ENCODE measurements around the gene BICRA. TPM values are rescaled to one million over a fixed set of nuclear protein-coding genes. Genes with fewer than 3 reads are reported as not detected.

Gene BICRA
- polyA plus RNA-seq, 1 of the 3 experiments (the other 2 are of a cell fraction): 1.4 TPM

GRCh38 chr19:47679251-47679900 lies 70.4 kb downstream of the BICRA start:
- no peak overlapping the region for H3K27ac ChIP-seq (ENCODE audit: low read depth in 2 of 2, low read length in 1 of 2)
- no peak overlapping the region for H2AFZ ChIP-seq (ENCODE audit: low read depth)
- H3K4me3 ChIP-seq (ENCODE audit: low read depth in 2 of 2, low read length in 1 of 2): no peak overlapping the region
- CTCF ChIA-PET: interaction anchor here (1.8 to 3.2 kb wide), 2 partner anchors 18 to 164 kb away, joined by 8 to 15 read pairs; partner anchors contain the start of gene NAPA
- TF ChIP-seq TEAD4 (IDR thresholded peaks at IDR 0.05; ENCODE audit: borderline replicate concordance, insufficient read depth) (no peak), FOXM1 (IDR thresholded peaks at IDR 0.05; ENCODE audit: low read depth) (no peak), ELF1 (IDR thresholded peaks at IDR 0.05) (no peak), EZH2phosphoT487 (IDR thresholded peaks at IDR 0.05; ENCODE audit: borderline replicate concordance, low read depth) (no peak), EP300 (IDR thresholded peaks at IDR 0.05; ENCODE audit: borderline replicate concordance in 1 of 2, low read depth in 1 of 2, low read length in 1 of 2) (no peak), SMC3 (IDR thresholded peaks at IDR 0.05; ENCODE audit: low read depth, low read length) (no peak), ZBTB33 (IDR thresholded peaks at IDR 0.05; ENCODE audit: borderline replicate concordance, low read depth) (no peak), REST (IDR thresholded peaks at IDR 0.05; ENCODE audit: low read depth, low read length) (no peak), NRF1 (IDR thresholded peaks at IDR 0.05; ENCODE audit: low read depth, low read length) (no peak), TCF12 (IDR thresholded peaks at IDR 0.05) (no peak), YY1 (IDR thresholded peaks at IDR 0.05; ENCODE audit: low read depth) (no peak), MXI1 (IDR thresholded peaks at IDR 0.05; ENCODE audit: low read depth, low read length) (no peak)
- no peak for DNase-seq
- H3K27me3 ChIP-seq (ENCODE audit: insufficient read depth): no peaks in the 10 kb centered on the region
- no peaks in the 10 kb centered on the region for H3K9me2 ChIP-seq
- H3K4me1 ChIP-seq (ENCODE audit: control insufficient read depth in 1 of 2, insufficient read depth in 2 of 2, low read depth in 1 of 2, low read length in 1 of 2): no peaks in the 10 kb centered on the region
- H3K36me3 ChIP-seq (replicated peaks in 1 of 2; ENCODE audit: control insufficient read depth in 1 of 2, insufficient read depth in 2 of 2, low read length in 1 of 2): peaks cover 5 to 19% of the 10 kb centered on the region in 2 experiments
- H3F3A ChIP-seq (replicated peaks; ENCODE audit: insufficient read depth): peaks cover 3% of the 10 kb centered on the region
- H3K9me3 ChIP-seq: no peaks in the 10 kb centered on the region
- peaks cover 3% of the 10 kb centered on the region; the same call in 1 of the 2 replicates for H4K20me1 ChIP-seq (ENCODE audit: insufficient read depth)
- peaks cover under 1% of the 10 kb centered on the region; the same call in 1 of the 2 replicates for H3K79me2 ChIP-seq (ENCODE audit: insufficient read depth)
- POLR2A ChIA-PET: no interaction called here
- WGBS (ENCODE audit: low lambda C conversion rate): 79% methylated on average over 7 of the region's 30 CpGs
- no peak overlapping the region for H3K4me2 ChIP-seq
- no peak overlapping the region for H3K9ac ChIP-seq

Measured in SK-N-SH (cell line).